CD14-positive monocyte (primary cell): Measurements from ENCODE around the gene GUCY2D. TPM values are rescaled to one million over a fixed set of nuclear protein-coding genes. Genes with fewer than 3 reads are reported as not detected.

Experiments used
- DNase-seq, 3 donors: peaks; one replicate each; pipeline ENCODE4 v3.0.0-alpha.2; 2011 to 2022
- H2AFZ ChIP-seq: 2 replicates; pipeline ENCODE4 v1.6.0; 2012; ENCODE audit warnings: mild to moderate bottlenecking, low read depth, low read length, inconsistent platforms; ENCODE audit not compliant: insufficient read depth, poor library complexity, severe bottlenecking
- H3K27ac ChIP-seq, 2 donors: 1 replicate in 1 of 2; 2 replicates in 1 of 2; pipeline ENCODE4 v1.5.1; 2012 to 2013; ENCODE audit warnings: low read length in 2 of 2, control low read depth in 1 of 2, inconsistent platforms in 1 of 2, low read depth in 1 of 2, mild to moderate bottlenecking in 1 of 2
- H3K27me3 ChIP-seq, 2 donors: one replicate each; pipeline versions ENCODE4 v1.6.0 to v1.6.1; 2011 to 2013; ENCODE audit warnings: low read length in 2 of 2; ENCODE audit not compliant: control insufficient read depth in 2 of 2, insufficient read depth in 2 of 2
- H3K36me3 ChIP-seq, 2 donors: replicated peaks in 1 of 2; 1 replicate in 1 of 2; 2 replicates in 1 of 2; pipeline versions ENCODE4 v1.5.1 to v1.6.1; 2012 to 2013; ENCODE audit warnings: low read length in 2 of 2, control low read depth in 1 of 2, inconsistent platforms in 1 of 2, mild to moderate bottlenecking in 1 of 2; ENCODE audit not compliant: insufficient read depth in 2 of 2, control insufficient read depth in 1 of 2
- H3K4me1 ChIP-seq, 2 donors: 1 replicate in 1 of 2; 2 replicates in 1 of 2; pipeline versions ENCODE4 v1.5.1 to v1.6.1; 2012 to 2013; ENCODE audit warnings: low read length in 2 of 2, control low read depth in 1 of 2, inconsistent platforms in 1 of 2, mild to moderate bottlenecking in 1 of 2, moderate library complexity in 1 of 2; ENCODE audit not compliant: insufficient read depth in 2 of 2, control insufficient read depth in 1 of 2
- H3K4me2 ChIP-seq: replicated peaks from 2 replicates; pipeline ENCODE3; 2012; ENCODE audit warnings: low read length, moderate library complexity, mild to moderate bottlenecking; ENCODE audit not compliant: poor library complexity, severe bottlenecking; ENCODE audit errors: extremely low read depth
- H3K4me3 ChIP-seq, 3 experiments: fragments of 200-600 bp in 1 of 3; sonication (generic) in 1 of 3; replicated peaks in 1 of 3; 1 replicate in 2 of 3; 2 replicates in 1 of 3; pipeline ENCODE4 v1.5.1; 2011 to 2013; ENCODE audit warnings: low read length in 3 of 3, mild to moderate bottlenecking in 3 of 3, control low read depth in 2 of 3, low read depth in 2 of 3, inconsistent platforms in 1 of 3, moderate library complexity in 1 of 3
- H3K79me2 ChIP-seq: 2 replicates; pipeline ENCODE4 v1.6.0; 2012; ENCODE audit warnings: mild to moderate bottlenecking, control low read depth, inconsistent platforms, low read length, moderate library complexity; ENCODE audit not compliant: insufficient read depth
- H3K9ac ChIP-seq: 2 replicates; pipeline ENCODE4 v1.6.0; 2017; ENCODE audit warnings: low read length, mild to moderate bottlenecking; ENCODE audit not compliant: insufficient read depth, poor library complexity, severe bottlenecking
- H3K9me3 ChIP-seq, 2 donors: replicated peaks in 1 of 2; 1 replicate in 1 of 2; 2 replicates in 1 of 2; pipeline versions ENCODE4 v1.5.1 to v1.6.1; 2012 to 2013; ENCODE audit warnings: low read length in 2 of 2, control low read depth in 1 of 2; ENCODE audit not compliant: control insufficient read depth in 1 of 2, insufficient read depth in 1 of 2
- H4K20me1 ChIP-seq: 2 replicates; pipeline ENCODE4 v1.6.0; 2012; ENCODE audit warnings: mild to moderate bottlenecking, low read length, control low read depth, moderate library complexity; ENCODE audit not compliant: insufficient read depth
- H3K27ac Mint-ChIP-seq, 7 donors: one replicate each; pipeline ENCODE4 v1.8.0; 2020; ENCODE audit warnings: mild to moderate bottlenecking in 7 of 7, mixed read lengths in 7 of 7, moderate library complexity in 6 of 7, inconsistent platforms in 2 of 7
- H3K27me3 Mint-ChIP-seq, 3 donors: one replicate each; pipeline ENCODE4 v1.8.0; 2021 to 2022; ENCODE audit warnings: low read depth in 3 of 3, mild to moderate bottlenecking in 3 of 3, mixed read lengths in 3 of 3, moderate library complexity in 3 of 3, inconsistent platforms in 1 of 3
- H3K36me3 Mint-ChIP-seq, 2 donors: one replicate each; pipeline ENCODE4 v1.8.0; 2020; ENCODE audit warnings: mixed read lengths in 2 of 2, inconsistent platforms in 1 of 2, mild to moderate bottlenecking in 1 of 2
- H3K4me1 Mint-ChIP-seq: one replicate; pipeline ENCODE4 v1.8.0; 2020; ENCODE audit warnings: mild to moderate bottlenecking, mixed read lengths
- H3K4me3 Mint-ChIP-seq, 2 donors: one replicate each; pipeline ENCODE4 v1.8.0; 2020; ENCODE audit warnings: mild to moderate bottlenecking in 2 of 2, mixed read lengths in 2 of 2, moderate library complexity in 1 of 2
- H3K9me3 Mint-ChIP-seq, 7 donors: one replicate each; pipeline ENCODE4 v1.8.0; 2020 to 2022; ENCODE audit warnings: mixed read lengths in 7 of 7, mild to moderate bottlenecking in 6 of 7, moderate library complexity in 6 of 7, inconsistent platforms in 2 of 7
- WGBS: methylation state at CpG from one replicate; pipeline ENCODE4 v1.1.5; 2013; ENCODE audit warnings: missing lambda C conversion rate; ENCODE audit not compliant: insufficient coverage; 5-methylcytosine and 5-hydroxymethylcytosine counted together
- intact Hi-C, 2 donors: fragments of 100-400 bp; cut with micrococcal nuclease; formaldehyde crosslinking; loops; one replicate each; pipeline versions ENCODE4 v1.15.0 to v1.15.1; 2023
- polyA plus RNA-seq, 3 donors: library from polyadenylated mRNA; depleted of rRNA in 1 of 3; unstranded in 2 of 3; stranded (reverse) in 1 of 3; fragments of 300-500 nt in 2 of 3; fragments of >200 nt in 1 of 3; fragmentation: Illumina TruSeq in 2 of 3; gene quantifications; 1 replicate in 2 of 3; 2 replicates in 1 of 3; pipeline ENCODE4 v1.2.3, GENCODE V29; 2012 to 2021
- TF ChIP-seq, protein P1 (sequence below): fragments of 200-600 bp; IDR thresholded peaks from one replicate; pipeline ENCODE4 v1.8.0; 2022; ENCODE audit warnings: antibody characterized with exemption, mild to moderate bottlenecking

Gene GUCY2D
- polyA plus RNA-seq, 3 donors, result 0.04 to 0.46 TPM; not detected in 1

DNA sequence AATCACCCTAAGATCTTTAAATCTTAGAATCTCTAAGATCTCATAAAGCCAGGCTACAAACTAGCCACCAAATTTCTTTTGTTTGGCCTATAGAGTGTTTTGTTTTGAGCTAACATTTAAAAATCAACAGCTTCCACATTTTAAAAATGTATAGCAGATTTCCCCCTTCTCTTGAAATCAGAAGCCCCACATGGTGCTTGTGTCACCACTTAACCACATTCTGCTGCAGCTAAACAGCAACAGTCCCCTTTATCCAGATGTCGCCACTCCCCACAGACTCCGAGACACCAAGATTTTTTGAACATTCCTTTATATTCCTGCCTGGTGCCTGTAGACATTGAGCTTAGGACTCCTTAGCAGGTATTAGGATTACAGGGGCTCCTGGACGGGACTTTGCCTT, 16.0 kb downstream of the GUCY2D start:
- H3K9ac ChIP-seq, result no peak overlapping the region
- no peak overlapping the region for H3K4me3 ChIP-seq
- no CpG with 5 or more reads among the region's 3 CpGs for WGBS
- Mint-ChIP-seq H3K4me3 (peak overlapping the region in 1 of 2 donors; percentile 35), H3K4me1 (peaks cover 75% of the 10 kb centered on the region), H3K27ac (peak overlapping the region; percentile 68 to 97 (median 93)), H3K9me3 (peaks cover 0 to 2% (median 0%) of the 10 kb centered on the region in 7 donors), H3K36me3 (peaks cover 7 to 19% of the 10 kb centered on the region in 2 donors), H3K27me3 (peaks cover 0 to 6% (median 3%) of the 10 kb centered on the region in 3 donors)
- TF ChIP-seq, protein P1, sequence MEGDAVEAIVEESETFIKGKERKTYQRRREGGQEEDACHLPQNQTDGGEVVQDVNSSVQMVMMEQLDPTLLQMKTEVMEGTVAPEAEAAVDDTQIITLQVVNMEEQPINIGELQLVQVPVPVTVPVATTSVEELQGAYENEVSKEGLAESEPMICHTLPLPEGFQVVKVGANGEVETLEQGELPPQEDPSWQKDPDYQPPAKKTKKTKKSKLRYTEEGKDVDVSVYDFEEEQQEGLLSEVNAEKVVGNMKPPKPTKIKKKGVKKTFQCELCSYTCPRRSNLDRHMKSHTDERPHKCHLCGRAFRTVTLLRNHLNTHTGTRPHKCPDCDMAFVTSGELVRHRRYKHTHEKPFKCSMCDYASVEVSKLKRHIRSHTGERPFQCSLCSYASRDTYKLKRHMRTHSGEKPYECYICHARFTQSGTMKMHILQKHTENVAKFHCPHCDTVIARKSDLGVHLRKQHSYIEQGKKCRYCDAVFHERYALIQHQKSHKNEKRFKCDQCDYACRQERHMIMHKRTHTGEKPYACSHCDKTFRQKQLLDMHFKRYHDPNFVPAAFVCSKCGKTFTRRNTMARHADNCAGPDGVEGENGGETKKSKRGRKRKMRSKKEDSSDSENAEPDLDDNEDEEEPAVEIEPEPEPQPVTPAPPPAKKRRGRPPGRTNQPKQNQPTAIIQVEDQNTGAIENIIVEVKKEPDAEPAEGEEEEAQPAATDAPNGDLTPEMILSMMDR, result no peak
- no peaks in the 10 kb centered on the region for H3K27me3 ChIP-seq
- H3K4me1 ChIP-seq, result peaks cover 72 to 88% of the 10 kb centered on the region in 2 donors
- H3K4me2 ChIP-seq, result peak overlapping the region; percentile 4
- H3K36me3 ChIP-seq, result no peaks in the 10 kb centered on the region
- H2AFZ ChIP-seq, result peak overlapping the region; percentile 13
- H3K9me3 ChIP-seq, result no peaks in the 10 kb centered on the region
- no peaks in the 10 kb centered on the region for H3K79me2 ChIP-seq
- DNase-seq, result peak in 2 of 3 donors; percentile 40 to 70
- H3K27ac ChIP-seq, result peak overlapping the region in 1 of 2 donors; percentile 79
- intact Hi-C loops, result no loop called here
- H4K20me1 ChIP-seq, result no peaks in the 10 kb centered on the region

DNA sequence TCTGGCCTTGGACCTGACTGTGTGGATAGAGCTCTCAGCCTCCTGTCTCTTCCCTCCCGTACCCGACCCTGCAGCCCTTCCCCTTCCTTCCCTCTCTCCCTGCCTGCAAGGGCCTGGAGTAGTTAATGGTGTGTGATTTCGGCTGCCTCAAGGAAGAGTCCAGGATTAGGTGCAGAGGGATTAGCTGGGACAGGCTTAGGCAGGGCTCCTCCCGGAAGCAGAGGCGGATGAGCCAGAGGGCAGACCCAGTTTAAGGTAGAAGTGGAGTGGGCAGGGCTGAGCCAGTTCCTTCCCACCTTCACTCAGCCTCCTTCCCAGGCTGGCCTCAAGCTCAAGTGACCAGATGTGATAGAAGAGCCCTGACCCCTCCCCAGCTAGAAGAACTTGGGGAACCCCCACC, 16.8 kb downstream of the GUCY2D start:
- Histone ChIP-seq H3K9ac (peak overlapping the region; percentile 25), H3K79me2 (no peaks in the 10 kb centered on the region), H2AFZ (peak overlapping the region; percentile 54), H3K4me2 (peak overlapping the region; percentile 22), H3K27ac (peak overlapping the region in 1 of 2 donors; percentile 52), H3K27me3 (no peaks in the 10 kb centered on the region), H3K4me3 (peak overlapping the region in 1 of 3 experiments; percentile 21), H3K9me3 (no peaks in the 10 kb centered on the region), H3K36me3 (no peaks in the 10 kb centered on the region), H4K20me1 (no peaks in the 10 kb centered on the region), H3K4me1 (peaks cover 71 to 86% of the 10 kb centered on the region in 2 donors)
- Mint-ChIP-seq H3K4me3 (peak overlapping the region in 1 of 2 donors; percentile 69), H3K27ac (peak overlapping the region in 5 of 7 donors; percentile 18 to 91 (median 82)), H3K4me1 (peaks cover 72% of the 10 kb centered on the region), H3K36me3 (peaks cover 7 to 16% of the 10 kb centered on the region in 2 donors), H3K27me3 (peaks cover 0 to 4% (median 3%) of the 10 kb centered on the region in 3 donors), H3K9me3 (peaks cover 0 to 2% (median 0%) of the 10 kb centered on the region in 7 donors)
- TF ChIP-seq, protein P1, result no peak
- DNase-seq, result peak in 1 of 3 donors; percentile 50
- 0% methylated on average over 1 of the region's 5 CpGs for WGBS
- intact Hi-C loops, result no loop called here
